ENCODE measurements around the gene ARF6.
A peak's percentile ranks its signal among the peaks of the same experiment; 100 is the strongest.
"Not testable (repeated sequence)": the region's sequence is repeated elsewhere in the genome, so short reads cannot be mapped to it uniquely, and the experiment has no call there.

Gene ARF6

DNA sequence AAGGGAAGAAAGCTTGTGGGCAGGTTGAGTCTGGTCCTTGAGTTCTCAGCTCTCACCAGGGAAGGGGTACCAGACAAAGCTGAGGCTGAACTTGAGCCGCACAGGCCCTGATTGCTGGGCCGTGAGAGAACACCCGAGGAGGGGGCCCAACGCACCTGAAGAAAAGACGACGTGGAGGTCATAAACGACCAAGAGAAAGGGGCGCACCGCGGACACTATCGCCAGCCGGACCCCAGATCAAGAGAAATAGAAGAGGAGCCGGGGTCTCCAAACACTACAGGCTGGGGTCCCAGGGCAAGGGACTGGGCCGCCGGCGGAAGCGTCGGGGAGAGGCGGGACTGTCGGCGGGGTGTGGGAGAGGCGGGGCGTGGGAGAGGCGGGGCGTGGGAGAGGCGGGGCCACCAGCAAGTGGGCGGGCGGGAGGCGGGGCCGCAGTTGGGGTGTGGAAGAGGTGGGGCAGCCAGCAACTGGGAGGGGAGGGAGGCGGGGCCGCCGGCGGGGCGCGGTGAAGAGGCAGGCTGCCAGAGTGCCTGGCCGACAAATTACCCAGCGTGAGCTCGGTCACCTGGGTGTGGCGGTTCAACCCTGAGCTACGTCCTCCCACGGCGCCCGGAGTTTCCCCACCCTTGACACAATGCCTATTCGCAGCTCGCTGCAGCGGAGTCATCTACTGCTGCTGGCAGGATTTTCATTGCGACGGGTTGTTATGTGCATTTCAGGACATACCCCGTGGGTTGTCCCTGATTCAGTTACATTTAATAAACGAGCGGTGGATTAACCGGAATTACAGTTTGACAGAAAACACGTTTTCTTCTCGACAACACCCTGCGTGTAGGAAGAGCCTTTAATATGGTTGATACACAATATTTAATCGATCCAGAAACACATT lies 24.8 kb upstream of the ARF6 start:
- Mint-ChIP-seq H3K4me1 (peaks cover 29% of the 10 kb centered on the region), H3K27me3 (no peaks in the 10 kb centered on the region)
- peak; percentile 93 to 97 for DNase-seq

DNA sequence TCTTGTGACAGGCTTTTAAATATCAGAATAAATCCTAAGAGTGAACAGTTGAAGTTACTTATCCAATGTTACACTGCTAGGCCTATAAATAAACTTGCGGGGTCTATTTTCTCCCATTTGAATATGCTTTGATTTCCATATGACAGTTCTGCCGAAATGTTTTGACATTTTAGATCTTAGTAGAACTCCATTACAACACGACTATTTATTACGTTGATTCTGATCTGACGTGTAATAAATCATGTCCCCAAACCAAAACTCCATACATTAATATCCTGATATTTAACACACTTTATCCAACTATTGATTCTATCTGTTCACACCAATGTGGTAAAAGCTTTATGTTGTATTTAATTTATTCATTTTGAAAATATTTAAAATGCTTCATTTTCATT lies 24.2 kb upstream of the ARF6 start:
- ATAC-seq (no peak), DNase-seq (no peak)
- Mint-ChIP-seq H3K27me3 (no peaks in the 10 kb centered on the region), H3K27ac (peak overlapping the region in 1 of 2 donors; percentile 91), H3K4me3 (peak overlapping the region; percentile 90 to 98), H3K9me3 (no peaks in the 10 kb centered on the region), H3K4me1 (peaks cover 29% of the 10 kb centered on the region)

More for the DNA sequence above, 24.8 kb upstream of the ARF6 start:
- ATAC-seq, result peak; percentile 93
- Mint-ChIP-seq H3K4me3 (peak overlapping the region; percentile 90 to 98), H3K27ac (peak overlapping the region; percentile 93 to 98), H3K9me3 (no peaks in the 10 kb centered on the region)

DNA sequence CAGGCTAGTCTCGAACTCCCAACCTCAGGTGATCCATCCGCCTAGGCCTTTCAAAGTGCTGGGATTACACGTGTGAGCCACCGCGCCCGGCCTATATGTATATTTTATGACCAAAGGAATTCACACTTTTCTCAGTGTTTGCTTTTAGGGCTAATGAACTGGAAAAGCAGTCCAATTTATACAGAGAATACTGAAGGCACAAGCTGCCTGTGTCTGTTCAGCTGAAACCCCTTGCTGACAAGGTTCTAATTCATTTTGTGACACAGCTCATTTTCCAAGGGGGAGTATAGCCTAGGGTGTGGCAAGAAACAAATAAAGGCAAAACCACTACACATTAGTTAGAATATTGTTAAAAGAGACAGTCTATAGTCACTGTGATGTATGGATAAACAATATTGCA lies 22.0 kb upstream of the ARF6 start:
- no peak overlapping the region for H3K27ac Mint-ChIP-seq
- ATAC-seq, result no peak
- no peak for DNase-seq
- peaks cover 29% of the 10 kb centered on the region for H3K4me1 Mint-ChIP-seq
- no peaks in the 10 kb centered on the region for H3K9me3 Mint-ChIP-seq
- H3K27me3 Mint-ChIP-seq, result no peaks in the 10 kb centered on the region
- H3K4me3 Mint-ChIP-seq, result no peak overlapping the region

DNA sequence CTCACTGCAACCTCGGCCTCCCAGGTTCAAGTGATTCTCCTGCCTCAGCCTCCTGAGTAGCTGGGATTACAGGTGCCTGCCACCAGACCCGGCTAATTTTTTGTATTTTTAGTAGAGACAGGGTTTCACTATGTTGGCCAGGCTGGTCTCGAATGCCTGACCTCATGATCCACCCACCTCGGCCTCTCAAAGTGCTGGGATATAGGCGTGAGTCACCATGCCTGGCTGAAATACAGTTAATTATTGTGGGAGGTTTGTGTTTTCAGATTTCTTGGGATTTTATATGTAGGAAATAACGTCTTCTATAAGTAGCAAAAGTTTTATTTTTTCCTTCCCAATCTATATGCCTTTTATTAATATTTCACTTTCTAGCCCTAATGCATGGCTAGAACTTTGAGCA lies 19.3 kb upstream of the ARF6 start:
- not testable (repeated sequence) for ATAC-seq, H3K4me3 Mint-ChIP-seq, H3K27ac Mint-ChIP-seq

DNA sequence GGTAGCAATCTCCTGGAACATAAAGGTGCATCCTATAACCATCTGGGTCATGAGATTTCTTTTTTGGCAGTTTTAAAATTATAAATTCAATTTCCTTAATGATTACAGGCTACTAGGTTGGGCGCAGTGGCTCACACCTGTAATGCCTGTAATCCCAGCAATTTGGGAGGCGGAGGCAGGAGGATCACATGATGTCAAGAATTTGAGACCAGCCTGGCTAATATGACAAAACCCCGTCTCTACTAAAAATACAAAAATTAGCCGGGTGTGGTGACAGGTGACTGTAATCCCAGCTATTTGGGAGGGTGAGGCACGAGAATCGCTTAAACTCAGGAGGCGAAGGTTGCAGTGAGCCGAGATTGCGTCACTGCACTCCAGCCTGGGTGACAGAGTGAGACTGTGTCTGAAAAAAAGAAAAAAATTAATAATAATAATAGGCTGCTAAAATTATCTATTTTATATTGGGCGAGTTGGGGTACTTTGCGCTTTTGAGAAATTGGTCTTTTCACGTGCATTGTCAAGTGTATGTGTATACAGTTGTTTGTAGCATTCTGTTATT lies 17.2 kb upstream of the ARF6 start:
- Mint-ChIP-seq H3K4me1 (peaks cover 22% of the 10 kb centered on the region), H3K27me3 (no peaks in the 10 kb centered on the region), H3K4me3 (no peak overlapping the region), H3K27ac (no peak overlapping the region), H3K9me3 (no peaks in the 10 kb centered on the region)
- no peak for ATAC-seq
- no peak for DNase-seq

More for the DNA sequence above, 19.3 kb upstream of the ARF6 start:
- not testable (repeated sequence) for H3K27me3 Mint-ChIP-seq, H3K9me3 Mint-ChIP-seq, DNase-seq
- peaks cover 25% of the 10 kb centered on the region for H3K4me1 Mint-ChIP-seq

DNA sequence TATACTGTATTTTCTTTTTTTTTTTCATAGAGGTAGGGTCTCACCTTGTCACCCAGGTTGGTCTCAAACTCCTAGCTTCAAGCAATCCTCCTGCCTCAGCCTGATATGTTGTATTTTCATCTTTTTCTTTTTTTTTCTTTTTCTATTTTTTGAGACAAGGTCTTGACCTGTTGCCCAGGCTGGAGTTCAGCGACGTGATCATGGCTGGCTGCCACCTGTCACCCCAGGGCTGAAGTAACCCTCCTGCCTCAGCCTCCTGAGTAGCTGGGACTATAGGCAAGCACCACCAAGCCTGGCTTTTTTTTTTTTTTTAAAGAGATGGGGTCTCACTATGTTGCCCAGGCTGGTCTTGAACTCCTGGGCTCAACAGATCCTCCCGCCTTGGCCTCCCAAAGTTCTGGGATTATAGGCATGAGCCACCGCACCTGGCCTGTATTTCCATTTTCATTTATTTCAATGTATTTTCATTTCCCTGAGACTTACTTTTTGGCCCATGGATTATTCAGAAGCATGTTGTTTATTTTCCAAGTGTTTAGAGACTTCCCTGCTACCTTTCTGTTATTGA lies 16.2 kb upstream of the ARF6 start:
- no peak overlapping the region for H3K4me3 Mint-ChIP-seq
- DNase-seq (no peak), ATAC-seq (no peak)
- no peaks in the 10 kb centered on the region for H3K27me3 Mint-ChIP-seq
- H3K9me3 Mint-ChIP-seq, result no peaks in the 10 kb centered on the region
- H3K4me1 Mint-ChIP-seq, result peaks cover 25% of the 10 kb centered on the region
- no peak overlapping the region for H3K27ac Mint-ChIP-seq

DNA sequence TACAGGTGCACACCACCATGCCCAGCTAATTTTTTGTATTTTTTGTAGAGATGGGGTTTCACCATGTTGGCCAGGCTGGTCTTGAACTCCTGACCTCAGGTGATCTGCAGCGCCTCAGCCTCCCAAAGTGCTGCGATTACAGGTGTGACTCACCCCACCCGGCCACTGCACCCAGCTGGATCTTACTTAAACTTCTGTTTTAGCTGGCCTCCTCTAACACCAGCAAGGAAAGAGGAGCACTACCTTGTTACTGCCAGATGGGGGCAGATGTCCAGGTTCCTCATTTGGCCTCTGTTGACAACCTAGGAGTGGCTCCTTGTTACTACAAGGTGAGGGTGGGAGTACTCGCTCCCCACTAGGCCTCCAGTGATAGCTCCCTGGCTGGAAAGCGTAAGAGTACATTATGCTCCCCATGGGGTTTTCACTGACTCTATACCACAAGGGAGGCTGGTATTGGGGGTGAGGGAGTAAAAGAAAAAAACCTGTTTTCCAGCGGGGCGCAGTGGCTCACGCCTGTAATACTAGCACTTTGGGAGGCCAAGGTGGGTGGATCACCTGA lies 13.2 kb upstream of the ARF6 start:
- H3K9me3 Mint-ChIP-seq, result no peaks in the 10 kb centered on the region
- peak overlapping the region; percentile 46 to 71 for H3K27ac Mint-ChIP-seq
- H3K4me1 Mint-ChIP-seq, result peaks cover 31% of the 10 kb centered on the region
- ATAC-seq (peak; percentile 97), DNase-seq (peak; percentile 60 to 76)
- H3K4me3 Mint-ChIP-seq, result peak overlapping the region in 1 of 2 donors; percentile 24
- no peaks in the 10 kb centered on the region for H3K27me3 Mint-ChIP-seq

DNA sequence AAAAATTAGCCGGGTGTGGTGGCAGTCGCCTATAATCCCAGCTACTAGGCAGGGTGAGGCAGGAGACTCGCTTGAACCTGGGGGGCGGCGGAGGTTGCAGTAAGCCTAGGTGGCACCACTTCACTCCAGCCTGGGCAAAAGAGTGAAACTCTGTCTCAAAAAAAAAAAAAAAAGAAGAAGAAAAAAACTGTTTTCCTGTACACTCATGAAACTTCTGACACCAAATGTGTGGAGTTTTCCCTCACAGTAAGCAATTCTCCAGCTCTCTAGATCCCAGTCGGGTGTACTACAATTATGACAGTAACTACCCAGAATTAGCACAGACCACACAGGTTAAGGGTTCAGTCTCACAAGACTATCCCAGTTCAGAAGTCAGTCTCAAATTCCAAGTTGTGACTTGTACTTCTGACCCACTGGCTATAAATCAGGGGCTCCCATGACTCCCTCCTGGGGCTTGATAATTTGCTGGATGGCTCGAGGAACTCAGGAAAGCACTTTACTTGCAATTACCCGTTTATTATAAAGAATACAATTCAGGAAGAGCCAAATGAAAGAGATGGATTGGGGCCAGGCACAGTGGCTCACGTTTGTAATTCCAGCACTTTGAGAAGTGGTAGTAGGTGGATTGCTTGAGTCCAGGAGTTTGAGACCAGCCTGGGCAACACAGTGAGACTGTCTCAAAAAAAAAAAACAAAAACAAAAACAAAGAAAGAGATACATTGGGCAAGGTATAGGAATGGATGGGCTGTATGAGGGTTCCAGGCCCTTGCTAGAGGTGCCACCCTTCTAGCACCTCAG lies 12.4 kb upstream of the ARF6 start:
- Mint-ChIP-seq H3K4me3 (no peak overlapping the region), H3K9me3 (no peaks in the 10 kb centered on the region), H3K27me3 (no peaks in the 10 kb centered on the region), H3K27ac (peak overlapping the region in 1 of 2 donors; percentile 28), H3K4me1 (peaks cover 31% of the 10 kb centered on the region)
- peak; percentile 44 for ATAC-seq
- DNase-seq, result no peak

DNA sequence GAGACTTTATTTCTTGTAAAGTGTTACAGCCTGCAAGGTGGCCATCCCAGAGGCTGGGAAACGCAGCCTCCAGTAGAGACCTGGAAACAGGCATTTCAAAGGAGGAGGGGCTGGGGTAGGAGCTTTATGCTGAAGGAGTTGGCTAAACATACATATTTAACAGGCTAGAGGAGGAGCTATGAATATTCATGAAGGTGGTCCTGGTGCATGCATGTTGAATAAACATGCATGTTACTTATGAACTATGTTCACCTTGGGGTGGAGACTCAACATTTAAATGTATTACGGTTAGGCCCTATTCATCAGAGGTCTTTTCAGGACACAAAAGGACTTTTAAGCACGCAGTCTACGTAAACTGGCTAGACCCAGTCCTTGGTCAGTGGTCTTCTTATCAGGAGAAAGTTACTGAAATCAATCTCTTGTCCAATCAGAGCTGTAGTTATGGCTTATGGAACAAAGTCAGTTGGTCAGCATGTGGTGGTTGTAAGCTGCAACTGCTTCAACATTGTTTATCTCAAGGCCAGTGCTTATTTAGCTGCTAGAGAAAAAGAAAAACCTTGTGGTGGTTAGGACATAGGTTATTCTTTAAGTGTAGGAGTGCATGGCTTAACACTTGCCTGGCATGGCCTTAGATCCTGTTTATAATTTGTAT lies 11.4 kb upstream of the ARF6 start:
- no peak for ATAC-seq
- peak overlapping the region in 1 of 2 donors; percentile 28 for H3K27ac Mint-ChIP-seq
- H3K4me3 Mint-ChIP-seq, result no peak overlapping the region
- H3K4me1 Mint-ChIP-seq, result peaks cover 35% of the 10 kb centered on the region
- no peaks in the 10 kb centered on the region for H3K27me3 Mint-ChIP-seq
- DNase-seq, result no peak
- H3K9me3 Mint-ChIP-seq, result no peaks in the 10 kb centered on the region

DNA sequence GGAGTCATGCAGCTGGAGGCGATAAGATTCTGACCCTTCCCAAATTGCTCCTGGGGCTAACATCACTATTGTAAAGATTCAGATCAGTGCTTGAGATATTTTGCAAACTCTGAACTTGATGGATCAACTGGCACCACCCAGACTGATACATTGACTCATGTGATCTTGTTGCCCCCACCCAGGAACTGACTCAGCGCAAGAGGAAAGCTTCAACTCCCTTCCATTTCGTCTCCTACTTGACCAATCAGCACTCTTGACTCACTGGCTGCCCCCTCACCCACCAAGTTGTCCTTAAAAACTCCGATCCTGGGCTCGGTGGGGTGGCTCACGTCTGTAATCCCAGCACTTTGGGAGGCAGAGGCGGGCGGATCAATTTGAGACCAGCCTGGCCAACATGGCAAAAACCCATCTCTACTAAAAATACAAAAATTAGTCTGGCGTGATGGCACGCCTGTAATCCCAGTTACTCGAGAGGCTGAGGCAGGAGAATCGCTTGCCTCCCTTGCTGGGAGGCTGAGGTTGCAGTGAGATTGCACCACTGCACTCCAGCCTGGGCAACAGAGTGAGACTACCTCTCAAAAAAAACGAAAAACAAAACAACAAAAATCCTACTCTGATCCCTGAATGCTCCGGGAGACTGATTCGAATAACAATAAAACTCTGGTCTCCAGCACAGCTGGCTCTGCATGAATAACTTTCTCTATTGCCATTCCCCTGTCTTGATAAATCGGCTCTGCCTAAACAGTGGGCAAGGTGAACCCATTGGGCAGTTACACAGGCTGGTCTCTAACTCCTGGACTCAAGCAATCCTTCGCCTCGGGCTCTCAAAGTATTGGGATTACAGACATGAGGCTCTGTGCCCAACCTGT lies 9.8 kb upstream of the ARF6 start:
- no peak overlapping the region for H3K27ac Mint-ChIP-seq
- ATAC-seq (no peak), DNase-seq (no peak)
- no peaks in the 10 kb centered on the region for H3K27me3 Mint-ChIP-seq
- no peak overlapping the region for H3K4me3 Mint-ChIP-seq
- H3K4me1 Mint-ChIP-seq, result peaks cover 41% of the 10 kb centered on the region
- H3K9me3 Mint-ChIP-seq, result no peaks in the 10 kb centered on the region

DNA sequence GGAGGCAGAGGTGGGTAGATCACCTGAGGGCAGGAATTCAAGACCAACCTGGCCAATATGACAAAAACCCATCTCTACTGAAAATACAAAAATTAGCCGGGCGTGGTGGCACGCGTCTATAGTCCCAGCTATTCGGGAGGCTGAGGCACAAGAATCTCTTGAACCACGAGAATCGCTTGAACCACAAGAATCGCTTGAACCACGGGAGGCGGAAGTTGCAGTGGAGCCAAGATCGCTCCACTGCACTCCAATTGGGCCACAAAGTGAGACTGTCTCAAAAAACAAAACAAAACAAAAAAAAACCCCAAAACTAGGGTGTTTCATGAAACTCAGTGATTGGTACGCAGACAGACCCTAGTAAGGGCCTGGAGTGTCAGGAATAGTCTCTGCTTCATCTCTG lies 6.4 kb upstream of the ARF6 start:
- Mint-ChIP-seq H3K9me3 (no peaks in the 10 kb centered on the region), H3K4me3 (peak overlapping the region; percentile 29 to 44), H3K27me3 (no peaks in the 10 kb centered on the region), H3K4me1 (peaks cover 23% of the 10 kb centered on the region), H3K27ac (peak overlapping the region in 1 of 2 donors; percentile 5)
- ATAC-seq, result peak; percentile 33
- DNase-seq, result no peak

DNA sequence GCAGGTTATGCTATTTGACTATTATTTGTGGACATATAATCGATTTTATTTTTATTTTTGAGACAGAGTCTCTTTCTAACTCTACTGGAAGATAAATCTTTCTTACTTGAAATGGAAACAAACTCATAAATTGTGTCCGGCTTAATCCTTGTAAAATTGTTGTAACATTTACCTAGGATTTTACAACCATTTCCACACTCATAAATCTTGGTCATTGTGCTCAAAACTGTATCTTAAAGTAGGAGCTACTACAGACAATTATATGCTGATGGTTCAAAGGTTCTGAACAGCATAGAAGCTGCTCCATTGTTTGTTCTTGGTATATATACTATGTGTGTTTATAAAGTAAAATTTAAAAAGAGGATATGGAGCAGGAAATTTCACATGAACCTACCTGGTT lies 4.6 kb upstream of the ARF6 start:
- H3K4me3 Mint-ChIP-seq, result no peak overlapping the region
- peaks cover 20% of the 10 kb centered on the region for H3K4me1 Mint-ChIP-seq
- ATAC-seq (no peak), DNase-seq (no peak)
- H3K9me3 Mint-ChIP-seq, result no peaks in the 10 kb centered on the region
- no peaks in the 10 kb centered on the region for H3K27me3 Mint-ChIP-seq
- no peak overlapping the region for H3K27ac Mint-ChIP-seq

DNA sequence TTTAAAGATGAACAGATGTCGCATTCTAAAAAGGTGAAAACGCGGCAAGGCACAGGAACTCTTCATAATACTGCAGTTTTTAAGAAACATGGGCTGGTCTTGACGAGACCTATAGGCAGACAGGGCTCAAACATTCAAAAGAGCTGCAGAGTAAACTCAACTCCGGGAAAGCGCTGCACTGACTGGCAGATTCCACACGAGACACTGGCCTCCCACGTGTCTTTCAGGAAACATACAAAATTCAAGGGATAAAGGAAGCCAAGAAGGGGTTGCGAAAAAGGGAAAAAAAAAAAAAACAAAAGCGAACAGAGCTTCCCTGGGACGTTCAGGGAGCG lies 614 bp upstream of the ARF6 start:
- DNase-seq, result peak; percentile 27 to 52
- H3K4me3 Mint-ChIP-seq, result peak overlapping the region; percentile 91 to 98
- no peaks in the 10 kb centered on the region for H3K27me3 Mint-ChIP-seq
- ATAC-seq, result peak; percentile 21
- H3K4me1 Mint-ChIP-seq, result peaks cover 13% of the 10 kb centered on the region
- H3K9me3 Mint-ChIP-seq, result no peaks in the 10 kb centered on the region
- peak overlapping the region; percentile 99 for H3K27ac Mint-ChIP-seq

Data from stimulated activated naive CD8-positive, alpha-beta T cell treated with anti-CD3 and anti-CD28 coated beads, Interleukin-15, amount 100 ng/mL, for 72 hours (primary cell).